ENCODE data around the gene SSTR3.

Gene SSTR3

GRCh38 chr22:37199760-37200108 lies 12.5 kb downstream of the SSTR3 start:
- no peak for DNase-seq (ENCODE audit: low read depth, low spot score)
- in situ Hi-C loops (cut with HindIII; ENCODE audit: low sequenced_read_pairs): no loop called here
- no peak for TF ChIP-seq CTCF (IDR thresholded peaks at IDR 0.05; ENCODE audit: low read depth, low read length)
- H3K4me3 ChIP-seq (ENCODE audit: low read depth, low read length): no peak overlapping the region

GRCh38 chr22:37199103-37199759 lies 13.0 kb downstream of the SSTR3 start:
- H3K4me3 ChIP-seq (ENCODE audit: low read depth, low read length): peak overlapping the region; percentile 71
- in situ Hi-C loops (cut with HindIII; ENCODE audit: low sequenced_read_pairs): no loop called here
- peak; percentile 98 for DNase-seq (ENCODE audit: low read depth, low spot score)
- TF ChIP-seq CTCF (IDR thresholded peaks at IDR 0.05; ENCODE audit: low read depth, low read length): peak; percentile 89

- peak; percentile 72 for DNase-seq (ENCODE audit: low read depth, low spot score)
- peak; percentile 76 for TF ChIP-seq CTCF (IDR thresholded peaks at IDR 0.05; ENCODE audit: low read depth, low read length)
- in situ Hi-C loops (cut with HindIII; ENCODE audit: low sequenced_read_pairs): no loop called here
- peak overlapping the region; percentile 71 for H3K4me3 ChIP-seq (ENCODE audit: low read depth, low read length)
Measured at GRCh38 chr22:37198258-37199102, 13.8 kb downstream of the SSTR3 start.

- H3K4me3 ChIP-seq (ENCODE audit: low read depth, low read length): no peak overlapping the region
- in situ Hi-C loops (cut with HindIII; ENCODE audit: low sequenced_read_pairs): no loop called here
- DNase-seq (ENCODE audit: low read depth, low spot score): peak; percentile 52
- TF ChIP-seq CTCF (IDR thresholded peaks at IDR 0.05; ENCODE audit: low read depth, low read length): no peak
Measured at GRCh38 chr22:37197451-37198257, 14.6 kb downstream of the SSTR3 start.

- in situ Hi-C loops (cut with HindIII; ENCODE audit: low sequenced_read_pairs): no loop called here
- no peak overlapping the region for H3K4me3 ChIP-seq (ENCODE audit: low read depth, low read length)
- DNase-seq (ENCODE audit: low read depth, low spot score): peak; percentile 77
- no peak for TF ChIP-seq CTCF (IDR thresholded peaks at IDR 0.05; ENCODE audit: low read depth, low read length)
Measured at GRCh38 chr22:37196539-37197450, 15.5 kb downstream of the SSTR3 start.

Data from astrocyte of the spinal cord (primary cell).